Esophagus muscularis mucosa (tissue), 4 donors: ENCODE results near the gene RABL2A. TPM values are rescaled to one million over a fixed set of nuclear protein-coding genes. Genes with fewer than 3 reads are reported as not detected.
"Not testable (repeated sequence)": the region's sequence is repeated elsewhere in the genome, so short reads cannot be mapped to it uniquely, and the experiment has no call there.

ENCODE experiments used
- DNase-seq: peaks from one replicate; pipeline ENCODE4 v3.0.0-alpha.2; 2017; ENCODE audit errors: extremely low spot score
- H3K27ac ChIP-seq, 4 donors: fragments of 200-600 bp; sonication (generic); replicated peaks in 1 of 4; 1 replicate in 3 of 4; 2 replicates in 1 of 4; pipeline ENCODE4 v1.5.1; 2016 to 2019; ENCODE audit warnings: mild to moderate bottlenecking in 1 of 4
- H3K27me3 ChIP-seq, 4 donors: fragments of 200-600 bp; sonication (generic); one replicate each; pipeline versions ENCODE4 v1.5.1 to v1.6.0; 2016 to 2019
- H3K36me3 ChIP-seq, 4 donors: fragments of 200-600 bp; sonication (generic); one replicate each; pipeline ENCODE4 v1.5.1; 2016 to 2019
- H3K4me1 ChIP-seq, 4 donors: fragments of 200-600 bp; sonication (generic); one replicate each; pipeline ENCODE4 v1.5.1; 2016 to 2019
- H3K4me3 ChIP-seq, 4 donors: fragments of 200-600 bp; sonication (generic); 1 replicate in 2 of 4; 2 replicates in 2 of 4; pipeline ENCODE4 v1.5.1; 2016 to 2019; ENCODE audit warnings: mild to moderate bottlenecking in 4 of 4, moderate library complexity in 1 of 4
- H3K9me3 ChIP-seq, 4 donors: fragments of 200-600 bp; sonication (generic); 1 replicate in 3 of 4; 2 replicates in 1 of 4; pipeline ENCODE4 v1.5.1; 2016 to 2019
- WGBS: methylation state at CpG from one replicate; pipeline ENCODE4 v1.1.5; 2018; 5-methylcytosine and 5-hydroxymethylcytosine counted together
- intact Hi-C: fragments of 100-400 bp; cut with DNase I; formaldehyde crosslinking; loops from one replicate; pipeline ENCODE4 v1.15.1; 2023
- total RNA-seq, 4 donors: library from RNA; depleted of rRNA; stranded (reverse); fragments of >200 nt; gene quantifications; one replicate each; pipeline versions ENCODE4 v1.1.0 to v1.2.1, GENCODE V29; 2016

RABL2A gene
- total RNA-seq, 4 donors from 2014 or later: 6.5 to 17.9 (median 9.1) TPM

- intact Hi-C loops: not testable (repeated sequence)
Observed at GRCh38 chr2:113646217-113646616, 19.2 kb downstream of the RABL2A start.

DNA sequence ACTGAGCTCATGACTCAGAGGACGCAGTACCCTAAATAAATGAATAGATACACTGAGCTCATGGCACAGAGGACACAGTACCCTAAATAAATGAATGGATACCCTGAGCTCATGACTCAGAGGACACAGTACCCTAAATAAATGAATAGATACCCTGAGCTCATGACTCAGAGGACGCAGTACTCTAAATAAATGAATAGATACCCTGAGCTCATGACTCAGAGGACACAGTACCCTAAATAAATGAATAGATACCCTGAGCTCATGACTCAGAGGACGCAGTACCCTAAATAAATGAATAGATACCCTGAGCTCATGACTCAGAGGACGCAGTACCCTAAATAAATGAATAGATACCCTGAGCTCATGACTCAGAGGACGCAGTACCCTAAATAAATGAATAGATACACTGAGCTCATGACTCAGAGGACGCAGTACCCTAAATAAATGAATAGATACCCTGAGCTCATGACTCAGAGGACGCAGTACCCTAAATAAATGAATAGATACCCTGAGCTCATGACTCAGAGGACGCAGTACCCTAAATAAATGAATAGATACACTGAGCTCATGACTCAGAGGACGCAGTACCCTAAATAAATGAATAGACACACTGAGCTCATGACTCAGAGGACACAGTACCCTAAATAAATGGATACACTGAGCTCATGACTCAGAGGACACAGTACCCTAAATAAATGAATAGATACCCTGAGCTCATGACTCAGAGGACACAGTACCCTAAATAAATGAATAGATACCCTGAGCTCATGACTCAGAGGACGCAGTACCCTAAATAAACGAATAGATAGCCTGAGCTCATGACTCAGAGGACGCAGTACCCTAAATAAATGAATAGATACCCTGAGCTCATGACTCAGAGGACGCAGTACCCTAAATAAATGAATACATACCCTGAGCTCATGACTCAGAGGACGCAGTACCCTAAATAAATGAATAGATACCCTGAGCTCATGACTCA lies 24.1 kb downstream of the RABL2A start:
- H3K36me3 ChIP-seq, H3K27me3 ChIP-seq, H3K9me3 ChIP-seq, intact Hi-C loops, H3K4me1 ChIP-seq, DNase-seq, H3K4me3 ChIP-seq, H3K27ac ChIP-seq: not testable (repeated sequence)
- 70% methylated on average over 2 of the region's 14 CpGs for WGBS

More at GRCh38 chr2:113646217-113646616, 19.2 kb downstream of the RABL2A start:
- not testable (repeated sequence) for H3K27ac ChIP-seq, H3K27me3 ChIP-seq, H3K4me3 ChIP-seq, H3K9me3 ChIP-seq, H3K36me3 ChIP-seq, H3K4me1 ChIP-seq, DNase-seq
- 88% methylated on average over 1 of the region's 2 CpGs for WGBS

DNA sequence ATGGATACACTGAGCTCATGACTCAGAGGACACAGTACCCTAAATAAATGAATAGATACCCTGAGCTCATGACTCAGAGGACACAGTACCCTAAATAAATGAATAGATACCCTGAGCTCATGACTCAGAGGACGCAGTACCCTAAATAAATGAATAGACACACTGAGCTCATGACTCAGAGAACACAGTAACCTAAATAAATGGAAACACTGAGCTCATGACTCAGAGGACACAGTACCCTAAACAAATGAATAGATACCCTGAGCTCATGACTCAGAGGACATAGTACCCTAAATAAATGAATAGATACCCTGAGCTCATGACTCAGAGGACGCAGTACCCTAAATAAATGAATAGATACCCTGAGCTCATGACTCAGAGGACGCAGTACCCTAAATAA lies 25.5 kb downstream of the RABL2A start:
- intact Hi-C loops, H3K4me1 ChIP-seq, H3K27me3 ChIP-seq, H3K4me3 ChIP-seq, H3K9me3 ChIP-seq, H3K27ac ChIP-seq, DNase-seq, H3K36me3 ChIP-seq: not testable (repeated sequence)
- no CpG with 5 or more reads among the region's 3 CpGs for WGBS

DNA sequence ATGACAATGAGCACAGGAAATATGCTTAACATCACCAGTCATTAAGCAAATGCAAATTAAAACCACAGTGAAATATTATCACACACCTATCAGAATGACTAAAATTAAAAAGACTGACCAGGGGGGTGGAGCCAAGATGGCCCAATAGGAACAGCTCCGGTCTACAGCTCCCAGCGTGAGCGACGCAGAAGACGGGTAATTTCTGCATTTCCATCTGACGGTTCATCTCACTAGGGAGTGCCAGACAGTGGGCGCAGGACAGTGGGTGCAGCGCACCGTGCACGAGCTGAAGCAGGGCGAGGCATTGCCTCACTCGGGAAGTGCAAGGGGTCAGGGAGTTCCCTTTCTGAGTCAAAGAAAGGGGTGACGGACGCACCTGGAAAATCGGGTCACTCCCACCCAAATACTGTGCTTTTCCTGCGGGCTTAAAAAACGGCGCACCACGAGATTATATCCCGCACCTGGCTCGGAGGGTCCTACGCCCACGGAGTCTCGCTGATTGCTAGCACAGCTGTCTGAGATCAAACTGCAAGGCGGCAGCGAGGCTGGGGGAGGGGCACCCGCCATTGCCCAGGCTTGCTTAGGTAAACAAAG lies 29.1 kb downstream of the RABL2A start:
- WGBS: 81% methylated on average over 26 of the region's 27 CpGs
- DNase-seq, H3K4me3 ChIP-seq, H3K27me3 ChIP-seq, H3K4me1 ChIP-seq, intact Hi-C loops, H3K36me3 ChIP-seq, H3K9me3 ChIP-seq, H3K27ac ChIP-seq: not testable (repeated sequence)

DNA sequence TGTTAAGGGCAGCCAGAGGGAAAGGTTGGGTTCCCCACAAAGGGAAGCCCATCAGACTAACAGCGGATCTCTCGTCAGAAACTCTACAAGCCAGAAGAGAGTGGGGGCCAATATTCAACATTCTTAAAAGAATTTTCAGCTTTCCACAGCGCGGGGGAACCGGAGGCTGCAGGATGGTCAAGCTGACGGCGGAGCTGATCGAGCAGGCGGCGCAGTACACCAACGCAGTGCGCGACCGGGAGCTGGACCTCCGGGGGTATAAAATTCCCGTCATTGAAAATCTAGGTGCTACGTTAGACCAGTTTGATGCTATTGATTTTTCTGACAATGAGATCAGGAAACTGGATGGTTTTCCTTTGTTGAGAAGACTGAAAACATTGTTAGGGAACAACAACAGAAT lies 30.7 kb downstream of the RABL2A start:
- WGBS: 96% methylated on average over 17 of the region's 17 CpGs
- intact Hi-C loops: not testable (repeated sequence)

GRCh38 chr2:113663285-113664060 lies 36.4 kb downstream of the RABL2A start:
- H3K27ac ChIP-seq, intact Hi-C loops, H3K9me3 ChIP-seq, H3K4me3 ChIP-seq, DNase-seq, H3K36me3 ChIP-seq, H3K4me1 ChIP-seq, H3K27me3 ChIP-seq: not testable (repeated sequence)
- WGBS: 83% methylated on average over 10 of the region's 10 CpGs

More for the DNA sequence above, 30.7 kb downstream of the RABL2A start:
- H3K27me3 ChIP-seq, H3K9me3 ChIP-seq, H3K27ac ChIP-seq, H3K36me3 ChIP-seq, H3K4me3 ChIP-seq, H3K4me1 ChIP-seq, DNase-seq: not testable (repeated sequence)

GRCh38 chr2:113664761-113665533 lies 37.9 kb downstream of the RABL2A start:
- DNase-seq, H3K4me3 ChIP-seq, H3K27me3 ChIP-seq, intact Hi-C loops, H3K9me3 ChIP-seq, H3K4me1 ChIP-seq, H3K36me3 ChIP-seq, H3K27ac ChIP-seq: not testable (repeated sequence)
- 76% methylated on average over 5 of the region's 6 CpGs for WGBS

DNA sequence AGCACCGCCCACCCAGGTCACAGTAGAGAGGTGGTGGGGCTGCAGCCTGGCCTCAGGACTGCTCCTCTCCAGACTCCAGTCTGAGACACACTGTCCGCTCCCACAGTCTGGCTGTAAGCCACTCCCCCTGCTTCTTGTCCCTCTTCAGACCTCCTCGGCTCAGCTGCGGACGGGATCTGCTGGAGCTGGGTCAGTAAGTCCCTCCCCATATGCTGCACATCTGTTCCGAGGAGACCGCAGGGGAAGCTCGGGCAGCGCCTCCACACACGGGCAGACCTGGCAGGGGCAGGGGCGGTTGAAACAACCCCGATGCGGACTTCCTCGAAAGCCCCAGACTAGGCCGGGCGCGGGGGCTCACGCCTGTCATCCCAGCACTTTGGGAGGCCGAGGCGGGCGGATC lies 41.9 kb downstream of the RABL2A start:
- WGBS: 94% methylated on average over 19 of the region's 21 CpGs
- DNase-seq, H3K27ac ChIP-seq, H3K9me3 ChIP-seq, H3K27me3 ChIP-seq, H3K4me3 ChIP-seq, H3K36me3 ChIP-seq, intact Hi-C loops, H3K4me1 ChIP-seq: not testable (repeated sequence)
